ENCODE data around the gene KIF1A. TPM values are rescaled to one million over a fixed set of nuclear protein-coding genes. Genes with fewer than 3 reads are reported as not detected.

Gene KIF1A
- total RNA-seq, 4 donors from 2014 or later: 0.19 to 0.60 TPM; not detected in 2

- TF ChIP-seq CTCF (IDR thresholded peaks at IDR 0.05): no peak
- DNase-seq (ENCODE audit: low spot score) (no peak), ATAC-seq (ENCODE audit: low FRiP score) (no peak)
Measured at GRCh38 chr2:240721596-240722180, 98.3 kb downstream of the KIF1A start.

DNA sequence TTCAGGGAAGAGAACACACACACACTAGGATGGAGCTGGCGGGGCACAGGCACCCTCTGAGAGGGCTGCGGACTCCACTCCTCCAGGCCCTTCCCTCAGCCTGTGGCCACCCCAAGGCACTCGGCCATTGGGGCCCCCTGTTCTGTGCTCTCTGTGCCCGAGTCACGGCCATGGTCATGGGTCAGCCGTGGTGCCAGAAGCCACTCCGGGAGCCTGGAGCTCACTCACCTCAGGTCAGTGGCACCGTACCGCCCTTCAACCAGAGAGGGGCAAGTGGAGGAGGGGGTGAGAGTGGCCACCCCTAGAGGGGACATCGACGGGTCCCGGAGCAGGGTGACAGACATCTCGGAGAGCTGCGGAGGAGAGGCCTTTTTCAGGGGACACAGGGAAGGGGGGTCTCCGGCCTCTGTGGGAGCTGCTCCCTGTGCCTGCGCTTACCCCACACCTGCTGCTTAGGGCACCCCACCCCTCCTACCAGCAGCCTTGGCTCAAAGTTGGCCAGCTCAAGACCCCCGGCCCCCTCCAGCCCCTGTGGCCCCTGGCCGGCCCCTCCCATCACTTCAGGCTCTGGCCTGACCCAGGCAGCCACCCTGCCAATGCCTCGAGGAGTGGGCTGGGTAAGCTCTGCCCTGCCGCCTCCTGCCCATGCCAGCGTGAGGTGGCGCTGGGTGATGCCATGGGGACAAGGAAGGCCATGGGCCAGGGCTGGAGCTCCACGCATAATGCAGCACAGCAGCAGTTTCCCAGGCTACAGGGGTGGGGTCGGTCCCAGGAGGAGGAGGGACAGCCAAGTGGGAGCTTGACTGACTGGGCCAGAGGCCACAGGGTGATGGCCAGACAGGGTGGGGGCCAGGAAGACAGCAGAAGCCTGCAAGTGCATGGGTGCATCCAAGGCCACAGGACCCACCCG, 99.1 kb downstream of the KIF1A start:
- no peak for ATAC-seq (ENCODE audit: low FRiP score)
- no peak for TF ChIP-seq CTCF (IDR thresholded peaks at IDR 0.05)
- DNase-seq (ENCODE audit: low spot score): no peak

- DNase-seq (ENCODE audit: low spot score): no peak
- ATAC-seq (ENCODE audit: low FRiP score): no peak
- TF ChIP-seq CTCF (IDR thresholded peaks at IDR 0.05): no peak
Measured at GRCh38 chr2:240719676-240720545, 100.1 kb downstream of the KIF1A start.

GRCh38 chr2:240718896-240719490, 101.0 kb downstream of the KIF1A start:
- DNase-seq (ENCODE audit: low spot score): no peak
- no peak for TF ChIP-seq CTCF (IDR thresholded peaks at IDR 0.05)
- ATAC-seq (ENCODE audit: low FRiP score): no peak

- ATAC-seq (ENCODE audit: low FRiP score) (no peak), DNase-seq (ENCODE audit: low spot score) (no peak)
- TF ChIP-seq CTCF (IDR thresholded peaks at IDR 0.05): no peak
Measured at GRCh38 chr2:240717681-240718581, 102.1 kb downstream of the KIF1A start.

DNA sequence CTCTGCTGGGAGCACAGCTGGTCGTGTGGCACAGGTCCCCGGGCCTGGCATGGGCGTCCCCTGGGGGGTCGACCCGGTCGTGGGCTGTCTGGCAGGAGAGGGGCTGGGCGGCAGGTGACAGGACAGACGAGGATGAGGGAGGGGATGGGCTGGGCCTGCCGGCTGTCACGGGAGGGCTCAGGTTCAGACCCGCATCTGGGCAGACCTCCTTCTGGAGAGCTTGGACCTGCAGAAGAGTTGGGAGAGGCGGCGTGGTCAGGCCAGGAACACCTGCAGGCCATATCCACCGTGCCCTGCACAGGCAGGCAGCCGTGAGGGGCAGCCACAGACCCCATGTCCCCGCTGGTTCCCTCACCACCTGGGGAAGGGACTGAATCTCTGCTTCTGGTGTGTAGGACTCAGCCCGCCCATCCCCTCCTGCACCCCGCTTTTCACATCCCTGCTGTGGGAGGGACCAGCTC, 102.8 kb downstream of the KIF1A start:
- no peak for ATAC-seq (ENCODE audit: low FRiP score)
- TF ChIP-seq CTCF (IDR thresholded peaks at IDR 0.05): no peak
- no peak for DNase-seq (ENCODE audit: low spot score)

Data from omental fat pad (tissue), 4 donors.